Mesothelial cell of epicardium (in vitro differentiated cells): ENCODE measurements around the gene PUM1. TPM values are rescaled to one million over a fixed set of nuclear protein-coding genes. Genes with fewer than 3 reads are reported as not detected.

Experiments used
- DNase-seq, 2 experiments: peaks; one replicate each; pipeline ENCODE4 v3.0.0; 2021; ENCODE audit warnings: low spot score in 2 of 2; ENCODE audit not compliant: unreplicated experiment in 2 of 2
- H3K27ac Mint-ChIP-seq: 2 replicates; pipeline ENCODE4 v1.8.0; 2021; ENCODE audit warnings: mixed read lengths
- H3K27me3 Mint-ChIP-seq: 2 replicates; pipeline ENCODE4 v1.8.0; 2021; ENCODE audit warnings: low read depth, mixed read lengths
- H3K36me3 Mint-ChIP-seq: 2 replicates; pipeline ENCODE4 v1.8.0; 2021; ENCODE audit warnings: mixed read lengths
- H3K4me1 Mint-ChIP-seq: 2 replicates; pipeline ENCODE4 v1.8.0; 2021; ENCODE audit warnings: mixed read lengths
- H3K4me3 Mint-ChIP-seq: 2 replicates; pipeline ENCODE4 v1.8.0; 2021; ENCODE audit warnings: mild to moderate bottlenecking, moderate library complexity, mixed read lengths
- H3K9me3 Mint-ChIP-seq: 2 replicates; pipeline ENCODE4 v1.8.0; 2021; ENCODE audit warnings: mixed read lengths
- CTCF ChIP-seq: fragments of 200-600 bp; sonication (generic); IDR thresholded peaks from one replicate; pipeline ENCODE4 v1.5.0; 2021; ENCODE audit warnings: antibody characterized with exemption; ENCODE audit not compliant: unreplicated experiment
- total RNA-seq: library from RNA; stranded (reverse); gene quantifications from 3 replicates; pipeline ENCODE4 v1.2.1, GENCODE V29; 2021

The PUM1 gene
- total RNA-seq, 1 donor from 2014 or later: 250 TPM

- TF ChIP-seq CTCF: no peak
- peaks cover 58% of the 10 kb centered on the region for H3K4me1 Mint-ChIP-seq
- DNase-seq: no peak
- peak overlapping the region; percentile 77 for H3K27ac Mint-ChIP-seq
- H3K36me3 Mint-ChIP-seq: peaks cover 5% of the 10 kb centered on the region
- no peaks in the 10 kb centered on the region for H3K27me3 Mint-ChIP-seq
- no peak overlapping the region for H3K4me3 Mint-ChIP-seq
- no peaks in the 10 kb centered on the region for H3K9me3 Mint-ChIP-seq
Measured at GRCh38 chr1:31016868-31017267, 48.6 kb downstream of the PUM1 start.

- no peak for DNase-seq
- no peaks in the 10 kb centered on the region for H3K27me3 Mint-ChIP-seq
- peak overlapping the region; percentile 63 for H3K27ac Mint-ChIP-seq
- peaks cover 2% of the 10 kb centered on the region for H3K36me3 Mint-ChIP-seq
- no peaks in the 10 kb centered on the region for H3K9me3 Mint-ChIP-seq
- H3K4me1 Mint-ChIP-seq: peaks cover 50% of the 10 kb centered on the region
- TF ChIP-seq CTCF: no peak
- no peak overlapping the region for H3K4me3 Mint-ChIP-seq
Measured at GRCh38 chr1:31013187-31013864, 52.2 kb downstream of the PUM1 start.

GRCh38 chr1:31012210-31012924 is 53.1 kb downstream of the PUM1 start:
- no peak for DNase-seq
- Mint-ChIP-seq H3K27ac (peak overlapping the region; percentile 43), H3K27me3 (no peaks in the 10 kb centered on the region), H3K4me3 (no peak overlapping the region), H3K36me3 (peaks cover 2% of the 10 kb centered on the region), H3K4me1 (peaks cover 55% of the 10 kb centered on the region), H3K9me3 (no peaks in the 10 kb centered on the region)
- no peak for TF ChIP-seq CTCF

GRCh38 chr1:31011719-31012118 is 53.8 kb downstream of the PUM1 start:
- peaks cover 2% of the 10 kb centered on the region for H3K36me3 Mint-ChIP-seq
- TF ChIP-seq CTCF: no peak
- peak overlapping the region; percentile 8 for H3K27ac Mint-ChIP-seq
- H3K27me3 Mint-ChIP-seq: no peaks in the 10 kb centered on the region
- H3K4me3 Mint-ChIP-seq: no peak overlapping the region
- no peaks in the 10 kb centered on the region for H3K9me3 Mint-ChIP-seq
- peaks cover 56% of the 10 kb centered on the region for H3K4me1 Mint-ChIP-seq
- DNase-seq: no peak

- no peak for DNase-seq
- Mint-ChIP-seq H3K36me3 (peaks cover 6% of the 10 kb centered on the region), H3K4me3 (no peak overlapping the region)
Measured at GRCh38 chr1:31010086-31010989, 55.2 kb downstream of the PUM1 start.

More at GRCh38 chr1:31010086-31010989, 55.2 kb downstream of the PUM1 start:
- Mint-ChIP-seq H3K9me3 (no peaks in the 10 kb centered on the region), H3K4me1 (peaks cover 61% of the 10 kb centered on the region), H3K27ac (peak overlapping the region; percentile 13), H3K27me3 (no peaks in the 10 kb centered on the region)
- no peak for TF ChIP-seq CTCF
